Neural cell (in vitro differentiated cells): ENCODE results near the gene SRD5A1. TPM values are rescaled to one million over a fixed set of nuclear protein-coding genes. Genes with fewer than 3 reads are reported as not detected.

ENCODE experiments used
- H2AFZ ChIP-seq: fragments of 200-600, 300-800 bp; sonication (generic), shearing (Covaris generic); 2 replicates; pipeline ENCODE4 v1.6.0; 2014; ENCODE audit warnings: low read depth, mild to moderate bottlenecking, antibody characterized with exemption, low read length, moderate library complexity
- H3F3A ChIP-seq: fragments of 200-600 bp; shearing (Covaris generic); 2 replicates; pipeline ENCODE4 v1.6.1; 2016; ENCODE audit warnings: mild to moderate bottlenecking, moderate library complexity, mixed read lengths, antibody characterized with exemption, low read length; ENCODE audit not compliant: insufficient read depth, poor library complexity, severe bottlenecking
- H3K27ac ChIP-seq: fragments of 200-600, 300-800 bp; sonication (generic), shearing (Covaris generic); 2 replicates; pipeline ENCODE4 v1.5.1; 2014; ENCODE audit warnings: mild to moderate bottlenecking, low read length, moderate library complexity
- H3K27me3 ChIP-seq: fragments of 300-800, 200-600 bp; sonication (generic), shearing (Covaris generic); 2 replicates; pipeline ENCODE4 v1.6.0; 2014; ENCODE audit warnings: mild to moderate bottlenecking, low read depth, low read length, moderate library complexity; ENCODE audit not compliant: insufficient read depth
- H3K36me3 ChIP-seq: fragments of 300-800, 200-600 bp; sonication (generic), shearing (Covaris generic); 2 replicates; pipeline ENCODE4 v1.5.1; 2014; ENCODE audit warnings: mild to moderate bottlenecking, antibody characterized with exemption, low read length, moderate library complexity; ENCODE audit not compliant: insufficient read depth
- H3K4me2 ChIP-seq: fragments of 300-800, 200-600 bp; sonication (generic), shearing (Covaris generic); 2 replicates; pipeline ENCODE4 v1.6.0; 2014; ENCODE audit warnings: mild to moderate bottlenecking, low read length
- H3K4me3 ChIP-seq: fragments of 300-800, 200-600 bp; sonication (generic), shearing (Covaris generic); 2 replicates; pipeline ENCODE4 v1.5.1; 2014; ENCODE audit warnings: mild to moderate bottlenecking, low read length, moderate library complexity
- H3K79me2 ChIP-seq: fragments of 200-600 bp; shearing (Covaris generic); replicated peaks from 2 replicates; pipeline ENCODE4 v1.6.0; 2014; ENCODE audit warnings: mild to moderate bottlenecking, low read length, moderate library complexity; ENCODE audit not compliant: insufficient read depth
- H3K9ac ChIP-seq: fragments of 300-800, 200-600 bp; sonication (generic), shearing (Covaris generic); 2 replicates; pipeline ENCODE4 v1.6.1; 2016; ENCODE audit warnings: mild to moderate bottlenecking, low read length, mixed read lengths
- H3K9me2 ChIP-seq: fragments of 200-600 bp; shearing (Covaris generic); 2 replicates; pipeline ENCODE4 v1.6.1; 2016; ENCODE audit warnings: mild to moderate bottlenecking, low read length, mixed read lengths; ENCODE audit not compliant: insufficient read depth
- H3K9me3 ChIP-seq: fragments of 200-600, 300-800 bp; sonication (generic), shearing (Covaris generic); 2 replicates; pipeline ENCODE4 v1.6.1; 2016; ENCODE audit warnings: mild to moderate bottlenecking, mixed run types, low read length, moderate library complexity, mixed read lengths
- H4K20me1 ChIP-seq: fragments of 200-600 bp; shearing (Covaris generic); 2 replicates; pipeline ENCODE4 v1.6.1; 2016; ENCODE audit warnings: mild to moderate bottlenecking, mixed run types; ENCODE audit not compliant: insufficient read depth
- CTCF ChIP-seq: fragments of 450-650 bp; IDR thresholded peaks from 2 replicates; pipeline ENCODE4 v1.5.1; 2014; ENCODE audit warnings: antibody characterized with exemption, mild to moderate bottlenecking, moderate library complexity; ENCODE audit not compliant: poor library complexity, severe bottlenecking
- EP300 ChIP-seq: fragments of 450-650 bp; conservative IDR thresholded peaks from 2 replicates; pipeline ENCODE4 v1.6.1; 2014; ENCODE audit warnings: antibody characterized with exemption, mild to moderate bottlenecking, moderate library complexity; ENCODE audit not compliant: poor library complexity, severe bottlenecking
- EZH2 ChIP-seq: fragments of 200-600, 300-800 bp; shearing (Covaris generic), sonication (generic); IDR thresholded peaks from 2 replicates; pipeline ENCODE4 v1.6.1; 2014; ENCODE audit warnings: antibody characterized with exemption, low read length, borderline replicate concordance, mild to moderate bottlenecking; ENCODE audit not compliant: insufficient read depth, poor library complexity, severe bottlenecking
- MXI1 ChIP-seq: fragments of 450-650 bp; conservative IDR thresholded peaks from 2 replicates; pipeline ENCODE4 v1.6.1; 2014; ENCODE audit warnings: antibody characterized with exemption, mild to moderate bottlenecking; ENCODE audit not compliant: poor library complexity, severe bottlenecking
- POLR2AphosphoS5 ChIP-seq: IDR thresholded peaks from 2 replicates; pipeline ENCODE4 v1.6.1; 2012
- RAD21 ChIP-seq: fragments of 450-650 bp; conservative IDR thresholded peaks from 2 replicates; pipeline ENCODE4 v1.6.1; 2014; ENCODE audit warnings: antibody characterized with exemption, mild to moderate bottlenecking, moderate library complexity
- REST ChIP-seq: IDR thresholded peaks from 2 replicates; pipeline ENCODE4 v1.6.1; 2012; ENCODE audit warnings: borderline replicate concordance
- SMC3 ChIP-seq: fragments of 450-650 bp; conservative IDR thresholded peaks from 2 replicates; pipeline ENCODE4 v1.6.1; 2014; ENCODE audit warnings: antibody characterized with exemption, mild to moderate bottlenecking, moderate library complexity; ENCODE audit not compliant: poor library complexity
- TAF1 ChIP-seq: IDR thresholded peaks from 2 replicates; pipeline ENCODE4 v1.6.1; 2012; ENCODE audit warnings: low read depth
- polyA plus RNA-seq: library from polyadenylated mRNA; depleted of rRNA; stranded (reverse); fragments of >200 nt; gene quantifications from 2 replicates; pipeline ENCODE4 v1.2.3, GENCODE V29; 2014

SRD5A1 gene
- polyA plus RNA-seq, 1 donor from 2014 or later, result 122 TPM

GRCh38 chr5:6604341-6604740 lies 28.9 kb upstream of the SRD5A1 start:
- Histone ChIP-seq H3K9ac (no peak overlapping the region), H3K4me3 (no peak overlapping the region), H4K20me1 (no peaks in the 10 kb centered on the region), H3K36me3 (peaks cover 18% of the 10 kb centered on the region), H3K9me2 (no peaks in the 10 kb centered on the region), H3K79me2 (no peaks in the 10 kb centered on the region), H3K4me2 (no peak overlapping the region), H2AFZ (no peak overlapping the region), H3K9me3 (no peaks in the 10 kb centered on the region), H3F3A (no peaks in the 10 kb centered on the region), H3K27ac (no peak overlapping the region), H3K27me3 (no peaks in the 10 kb centered on the region)
- TF ChIP-seq REST, result no peak
- no peak for TF ChIP-seq TAF1
- no peak for TF ChIP-seq POLR2AphosphoS5
- no peak for TF ChIP-seq MXI1
- no peak for TF ChIP-seq EZH2
- no peak for TF ChIP-seq CTCF
- TF ChIP-seq EP300, result no peak
- TF ChIP-seq SMC3, result no peak
- no peak for TF ChIP-seq RAD21

- no peaks in the 10 kb centered on the region for H3K9me2 ChIP-seq
Observed at GRCh38 chr5:6604946-6605345, 28.3 kb upstream of the SRD5A1 start.

More at GRCh38 chr5:6604946-6605345, 28.3 kb upstream of the SRD5A1 start:
- no peak overlapping the region for H3K4me2 ChIP-seq
- H3K27ac ChIP-seq, result no peak overlapping the region
- peaks cover 18% of the 10 kb centered on the region for H3K36me3 ChIP-seq
- no peak overlapping the region for H3K4me3 ChIP-seq
- no peaks in the 10 kb centered on the region for H3F3A ChIP-seq
- H3K27me3 ChIP-seq, result no peaks in the 10 kb centered on the region
- no peaks in the 10 kb centered on the region for H3K79me2 ChIP-seq
- no peaks in the 10 kb centered on the region for H3K9me3 ChIP-seq
- H4K20me1 ChIP-seq, result no peaks in the 10 kb centered on the region
- TF ChIP-seq RAD21 (no peak), EP300 (no peak), POLR2AphosphoS5 (no peak), MXI1 (no peak), TAF1 (no peak), SMC3 (no peak), REST (no peak), EZH2 (no peak), CTCF (no peak)
- H2AFZ ChIP-seq, result no peak overlapping the region
- no peak overlapping the region for H3K9ac ChIP-seq
